HepG2 (cell line): Measurements from ENCODE around the gene SPRYD3. TPM values are rescaled to one million over a fixed set of nuclear protein-coding genes. Genes with fewer than 3 reads are reported as not detected.

Experiments
- ASH2L ChIP-seq: fragments of 300-600, 200-600 bp; sonication (generic); IDR thresholded peaks from 2 replicates; pipeline ENCODE4 v1.7.0; 2017; ENCODE audit warnings: low read depth, mild to moderate bottlenecking, moderate library complexity, mixed read lengths, low read length; ENCODE audit not compliant: insufficient read length
- BCL6 ChIP-seq: IDR thresholded peaks from 2 replicates; pipeline ENCODE4 v1.6.1; 2016; ENCODE audit warnings: missing genetic modification reagents, missing compliant biosample characterization
- CAMTA2 ChIP-seq: sonication (generic); formaldehyde crosslinking; IDR thresholded peaks from 2 replicates; pipeline ENCODE4 v1.4.0; 2020; ENCODE audit warnings: mild to moderate bottlenecking, missing genetic modification reagents, borderline replicate concordance
- CEBPG ChIP-seq: IDR thresholded peaks from 2 replicates; pipeline ENCODE4 v1.6.1; 2016
- FOSL2 ChIP-seq: sonication (generic); formaldehyde crosslinking; IDR thresholded peaks from 2 replicates; pipeline ENCODE4 v1.4.0; 2020; ENCODE audit warnings: missing genetic modification reagents
- GRHL1 ChIP-seq: sonication (generic); formaldehyde crosslinking; conservative IDR thresholded peaks from 2 replicates; pipeline ENCODE4 v1.8.0; 2022; ENCODE audit warnings: missing genetic modification reagents
- HNF4A ChIP-seq: sonication (generic); formaldehyde crosslinking; IDR thresholded peaks from 2 replicates; pipeline ENCODE4 v1.4.0; 2020; ENCODE audit warnings: missing genetic modification reagents
- HNRNPLL ChIP-seq: fragments of 200-400 bp; formaldehyde crosslinking; IDR thresholded peaks from 2 replicates; pipeline ENCODE4 v1.6.1; 2017; ENCODE audit warnings: mild to moderate bottlenecking, low read depth, low read length; ENCODE audit not compliant: poor library complexity, severe bottlenecking
- IRF2 ChIP-seq: IDR thresholded peaks from 2 replicates; pipeline ENCODE4 v1.6.1; 2018; ENCODE audit warnings: missing genetic modification reagents, missing compliant biosample characterization
- JUN ChIP-seq: sonication (generic); formaldehyde crosslinking; IDR thresholded peaks from 2 replicates; pipeline ENCODE4 v1.4.0; 2020; ENCODE audit warnings: mild to moderate bottlenecking, missing genetic modification reagents
- PAXIP1 ChIP-seq: sonication (generic); formaldehyde crosslinking; conservative IDR thresholded peaks from 2 replicates; pipeline ENCODE4 v1.4.0; 2020; ENCODE audit warnings: mild to moderate bottlenecking, missing genetic modification reagents, moderate library complexity
- PCBP2 ChIP-seq: fragments of 200-400 bp; formaldehyde crosslinking; optimal IDR thresholded peaks from 2 replicates; pipeline ENCODE3; 2018; ENCODE audit warnings: low read length, low read depth; ENCODE audit not compliant: poor library complexity, severe bottlenecking
- RXRA ChIP-seq: sonication (generic); formaldehyde crosslinking; IDR thresholded peaks from 2 replicates; pipeline ENCODE4 v1.5.1; 2020; ENCODE audit warnings: missing genetic modification reagents
- SAP130 ChIP-seq: IDR thresholded peaks from 2 replicates; pipeline ENCODE4 v1.6.1; 2016; ENCODE audit warnings: low read depth
- STAG1 ChIP-seq: sonication (generic); formaldehyde crosslinking; IDR thresholded peaks from 2 replicates; pipeline ENCODE4 v1.4.0; 2020; ENCODE audit warnings: missing genetic modification reagents
- ZBTB25 ChIP-seq: IDR thresholded peaks from 2 replicates; pipeline ENCODE4 v1.6.1; 2018; ENCODE audit warnings: missing genetic modification reagents
- ZFX ChIP-seq: sonication (generic); formaldehyde crosslinking; IDR thresholded peaks from 2 replicates; pipeline ENCODE4 v1.4.0; 2020; ENCODE audit warnings: mild to moderate bottlenecking, low read depth, missing genetic modification reagents, moderate library complexity
- ZNF546 ChIP-seq: sonication (generic); formaldehyde crosslinking; conservative IDR thresholded peaks from 2 replicates; pipeline ENCODE4 v1.8.1; 2023; ENCODE audit warnings: mild to moderate bottlenecking, missing genetic modification reagents
- ZNF563 ChIP-seq: sonication (generic); formaldehyde crosslinking; IDR thresholded peaks from 2 replicates; pipeline ENCODE4 v1.8.0; 2022; ENCODE audit warnings: mild to moderate bottlenecking, moderate library complexity, missing genetic modification reagents
- ZNF605 ChIP-seq: sonication (generic); formaldehyde crosslinking; IDR thresholded peaks from 2 replicates; pipeline ENCODE4 v1.8.0; 2022; ENCODE audit warnings: mild to moderate bottlenecking, missing genetic modification reagents
- ZNF615 ChIP-seq: sonication (generic); formaldehyde crosslinking; IDR thresholded peaks from 2 replicates; pipeline ENCODE4 v1.5.0; 2020; ENCODE audit warnings: mild to moderate bottlenecking, missing genetic modification reagents, borderline replicate concordance
- ZNF691 ChIP-seq: sonication (generic); formaldehyde crosslinking; IDR thresholded peaks from 2 replicates; pipeline ENCODE4 v1.4.0; 2020; ENCODE audit warnings: missing genetic modification reagents, low read depth, mild to moderate bottlenecking, borderline replicate concordance
- ZNF782 ChIP-seq: sonication (generic); formaldehyde crosslinking; IDR thresholded peaks from 2 replicates; pipeline ENCODE4 v1.4.0; 2020; ENCODE audit warnings: missing genetic modification reagents, mild to moderate bottlenecking, borderline replicate concordance
- polyA plus RNA-seq, 8 experiments: library from polyadenylated mRNA; depleted of rRNA in 3 of 8; stranded (reverse) in 7 of 8; unstranded in 1 of 8; fragments of >200 nt; fragmentation: Illumina TruSeq in 4 of 8; extraction: Trizol in 4 of 8; gene quantifications; 2 replicates each; pipeline versions ENCODE4 v1.2.1 to v1.2.3, GENCODE V29; 2011 to 2016; ENCODE audit warnings: low read depth in 4 of 8, missing spikeins in 1 of 8, mixed read lengths in 1 of 8; ENCODE audit not compliant: insufficient read depth in 1 of 8
- total RNA-seq, 5 experiments: library from RNA; depleted of rRNA; stranded (reverse); fragments of >200 nt; fragmentation: Illumina TruSeq; extraction: Trizol; gene quantifications; 2 replicates each; pipeline ENCODE4 v1.2.3, GENCODE V29; 2016; ENCODE audit warnings: low read depth in 1 of 5

The SPRYD3 gene
- total and polyA plus RNA-seq, 2 of the 13 experiments (the other 11 are each of a cell fraction or from before 2014, with no cell fraction given) = 9.0 to 9.2 TPM

GRCh38 chr12:53099071-53099882 is 20.1 kb upstream of the SPRYD3 start (continued):
- TF ChIP-seq ZNF691 (CRISPR knock-in tag) (0 out of 2 replicates have a peak, but pooled peaks have one; percentile 41), FOSL2 (peak; percentile 94), ZNF615 (no peak), ZNF782 (CRISPR knock-in tag) (0 out of 2 replicates have a peak, but pooled peaks have one; percentile 24), ZNF605 (CRISPR knock-in tag) (no peak), BCL6 (CRISPR knock-in tag) (0 out of 2 replicates have a peak, but pooled peaks have one; percentile 20), ZNF563 (CRISPR knock-in tag) (no peak), PCBP2 (no peak), SAP130 (CRISPR knock-in tag) (peak; percentile 78), STAG1 (CRISPR knock-in tag) (peak; percentile 70), HNRNPLL (no peak), ZBTB25 (peak; percentile 51; the same call in 1 of the 2 replicates), ZNF546 (CRISPR knock-in tag) (no peak), ZFX (CRISPR knock-in tag) (peak; percentile 41; the same call in 1 of the 2 replicates), HNF4A (peak; percentile 40; the same call in 1 of the 2 replicates), JUN (CRISPR knock-in tag) (0 out of 2 replicates have a peak, but pooled peaks have one; percentile 35), RXRA (CRISPR knock-in tag) (peak; percentile 98), CAMTA2 (CRISPR knock-in tag) (no peak), GRHL1 (CRISPR knock-in tag) (no peak), CEBPG (CRISPR knock-in tag) (peak; percentile 69), IRF2 (CRISPR knock-in tag) (peak; percentile 46; the same call in 1 of the 2 replicates), ASH2L (peak; percentile 37), PAXIP1 (peak; percentile 64; the same call in 1 of the 2 replicates)
